SK-N-SH (cell line): ENCODE data around the gene HSPA9. TPM values are rescaled to one million over a fixed set of nuclear protein-coding genes. Genes with fewer than 3 reads are reported as not detected.
"Not testable (repeated sequence)": the region's sequence is repeated elsewhere in the genome, so short reads cannot be mapped to it uniquely, and the experiment has no call there.

Experiments used
- CTCF ChIA-PET: fragments of 300-600, 350-600 bp; formaldehyde crosslinking; extraction: SDS; loops from one replicate; lab custom pipeline; 2021; lab: Yijun Ruan, JAX
- POLR2A ChIA-PET: fragments of 350-600 bp; sonication (Branson Sonifier 250); formaldehyde crosslinking; extraction: SDS; loops from one replicate; lab custom pipeline; 2020; ENCODE audit warnings: antibody characterized with exemption, inconsistent platforms; lab: Yijun Ruan, JAX
- DNase-seq: peaks from one replicate; pipeline ENCODE4 v3.0.0; 2012
- H2AFZ ChIP-seq: fragments of 200-600 bp; sonication (generic); 2 replicates; pipeline ENCODE4 v1.8.1; 2016; ENCODE audit warnings: antibody characterized with exemption, mild to moderate bottlenecking, low read depth
- H3F3A ChIP-seq: fragments of 200-600 bp; sonication (generic); replicated peaks from 2 replicates; pipeline ENCODE3; 2016; ENCODE audit warnings: antibody characterized with exemption, mild to moderate bottlenecking; ENCODE audit not compliant: insufficient read depth
- H3K27ac ChIP-seq, 2 experiments: fragments of 200-500 bp in 1 of 2; fragments of 200-600 bp in 1 of 2; sonication (Bioruptor generic) in 1 of 2; sonication (generic), shearing (Covaris generic) in 1 of 2; 2 replicates each; pipeline versions ENCODE4 v1.5.1 to v1.6.1; 2014 to 2016; ENCODE audit warnings: low read depth in 2 of 2, inconsistent platforms in 1 of 2, low read length in 1 of 2, mild to moderate bottlenecking in 1 of 2, mixed read lengths in 1 of 2
- H3K27me3 ChIP-seq: fragments of 200-600 bp; sonication (generic), shearing (Covaris generic); 2 replicates; pipeline ENCODE4 v1.6.1; 2016; ENCODE audit warnings: mixed run types; ENCODE audit not compliant: insufficient read depth
- H3K36me3 ChIP-seq, 2 experiments: fragments of 200-500 bp in 1 of 2; fragments of 200-600 bp in 1 of 2; sonication (Bioruptor generic) in 1 of 2; sonication (generic) in 1 of 2; replicated peaks in 1 of 2; 2 replicates each; pipeline versions ENCODE3 to v1.5.1; 2014 to 2016; ENCODE audit warnings: low read length in 1 of 2, mild to moderate bottlenecking in 1 of 2; ENCODE audit not compliant: insufficient read depth in 2 of 2, control insufficient read depth in 1 of 2
- H3K4me1 ChIP-seq, 2 experiments: fragments of 200-500 bp in 1 of 2; fragments of 200-600 bp in 1 of 2; sonication (Bioruptor generic) in 1 of 2; sonication (generic), shearing (Covaris generic) in 1 of 2; 2 replicates each; pipeline versions ENCODE4 v1.5.1 to v1.6.1; 2014 to 2016; ENCODE audit warnings: low read depth in 1 of 2, low read length in 1 of 2, mixed run types in 1 of 2; ENCODE audit not compliant: insufficient read depth in 2 of 2, control insufficient read depth in 1 of 2
- H3K4me2 ChIP-seq: fragments of 200-600 bp; sonication (generic), shearing (Covaris generic); 2 replicates; pipeline ENCODE4 v1.6.1; 2017; ENCODE audit warnings: mixed run types
- H3K4me3 ChIP-seq, 2 experiments: fragments of 200-500 bp in 1 of 2; fragments of 200-600 bp in 1 of 2; sonication (Bioruptor generic) in 1 of 2; sonication (generic), shearing (Covaris generic) in 1 of 2; 2 replicates each; pipeline versions ENCODE4 v1.5.1 to v1.8.1; 2014 to 2016; ENCODE audit warnings: low read depth in 2 of 2, inconsistent platforms in 1 of 2, low read length in 1 of 2, mild to moderate bottlenecking in 1 of 2, mixed read lengths in 1 of 2, moderate library complexity in 1 of 2
- H3K79me2 ChIP-seq: fragments of 200-600 bp; sonication (generic); 2 replicates; pipeline ENCODE4 v1.8.1; 2017; ENCODE audit warnings: mild to moderate bottlenecking; ENCODE audit not compliant: insufficient read depth
- H3K9ac ChIP-seq: fragments of 200-600 bp; sonication (generic); 2 replicates; pipeline ENCODE4 v1.6.1; 2017; ENCODE audit warnings: mixed run types
- H3K9me2 ChIP-seq: fragments of 200-600 bp; sonication (generic); 2 replicates; pipeline ENCODE4 v1.6.1; 2017; ENCODE audit warnings: mixed run types
- H3K9me3 ChIP-seq: fragments of 200-600 bp; sonication (generic); 2 replicates; pipeline ENCODE4 v1.6.1; 2017; ENCODE audit warnings: mixed run types, mild to moderate bottlenecking, moderate library complexity
- H4K20me1 ChIP-seq: fragments of 200-600 bp; sonication (generic); 2 replicates; pipeline ENCODE4 v1.6.1; 2017; ENCODE audit warnings: mild to moderate bottlenecking, mixed run types; ENCODE audit not compliant: insufficient read depth
- ELF1 ChIP-seq: IDR thresholded peaks from 2 replicates; pipeline ENCODE4 v1.4.0; 2012
- JUND ChIP-seq: IDR thresholded peaks from 2 replicates; pipeline ENCODE4 v1.4.0; 2012
- POLR2AphosphoS5 ChIP-seq: IDR thresholded peaks from 2 replicates; pipeline ENCODE4 v1.6.1; 2012; ENCODE audit warnings: low read depth, low read length
- RFX5 ChIP-seq: IDR thresholded peaks from 2 replicates; pipeline ENCODE4 v1.6.1; 2012; ENCODE audit warnings: mild to moderate bottlenecking, improper control_type of control experiment, low read length
- SIN3A ChIP-seq: IDR thresholded peaks from 2 replicates; pipeline ENCODE4 v1.6.1; 2012; ENCODE audit warnings: low read depth, mild to moderate bottlenecking, low read length, moderate library complexity, borderline replicate concordance
- SMC3 ChIP-seq: IDR thresholded peaks from 2 replicates; pipeline ENCODE4 v1.6.1; 2012; ENCODE audit warnings: low read depth, low read length, improper control_type of control experiment
- WGBS: methylation state at CpG from one replicate; pipeline ENCODE4 v1.1.6; 2017; ENCODE audit warnings: low lambda C conversion rate; 5-methylcytosine and 5-hydroxymethylcytosine counted together
- polyA plus RNA-seq, 3 experiments: library from polyadenylated mRNA; depleted of rRNA; stranded (reverse); fragments of >200 nt; gene quantifications; 2 replicates each; pipeline ENCODE4 v1.2.3, GENCODE V29; 2012
- TF ChIP-seq, protein P1 (sequence below): fragments of 200-600 bp; sonication (generic); IDR thresholded peaks from 2 replicates; pipeline ENCODE4 v1.6.1; 2017; ENCODE audit warnings: antibody characterized with exemption, mild to moderate bottlenecking, moderate library complexity

Gene HSPA9
- polyA plus RNA-seq, 1 of the 3 experiments (the other 2 are of a cell fraction), result 153 TPM

DNA sequence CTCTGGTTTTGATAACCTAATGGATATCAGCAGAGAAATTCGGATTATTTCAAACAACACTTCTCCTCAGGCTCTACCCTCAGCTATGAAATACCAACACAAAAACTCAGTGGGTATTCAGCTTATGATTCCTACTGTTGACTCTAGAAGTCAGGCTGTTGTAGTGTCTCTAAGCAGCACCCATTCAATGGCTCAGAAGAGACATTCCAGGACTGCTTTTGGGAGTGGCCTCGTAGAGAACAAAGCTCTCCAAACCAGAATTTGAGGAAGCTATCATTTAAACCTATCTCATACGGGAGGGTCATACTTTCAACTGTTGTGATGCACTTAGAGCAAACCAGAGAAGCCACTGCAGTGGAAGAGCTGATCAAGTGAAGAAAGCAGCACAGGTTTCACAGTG is 66.2 kb downstream of the HSPA9 start:
- H3K36me3 ChIP-seq, result peaks cover 60 to 68% of the 10 kb centered on the region in 2 experiments
- no peaks in the 10 kb centered on the region for H3K9me2 ChIP-seq
- ChIA-PET POLR2A (interaction anchor here (0.7 kb wide), 1 partner anchor 17 kb away, joined by 3 read pairs; no protein-coding TSS in a partner anchor), CTCF (interaction anchor here (1.1 to 4.9 kb wide), 2 partner anchors 44 to 60 kb away, joined by 5 to 19 read pairs; partner anchors contain the start of gene EGR1)
- WGBS, result 90% methylated on average over 3 of the region's 3 CpGs
- H3K9me3 ChIP-seq, result no peaks in the 10 kb centered on the region
- H3K9ac ChIP-seq, result no peak overlapping the region
- H3K79me2 ChIP-seq, result peaks cover 13% of the 10 kb centered on the region
- H4K20me1 ChIP-seq, result no peaks in the 10 kb centered on the region; the same call in 1 of the 2 replicates
- no peak overlapping the region for H3K27ac ChIP-seq
- H3K4me2 ChIP-seq, result no peak overlapping the region
- TF ChIP-seq SIN3A (no peak), JUND (no peak)
- H3K4me1 ChIP-seq, result peaks cover 0 to 6% of the 10 kb centered on the region in 2 experiments; a peak in 1 of 4 replicates
- no peak overlapping the region for H3K4me3 ChIP-seq
- no peaks in the 10 kb centered on the region for H3K27me3 ChIP-seq
- H3F3A ChIP-seq, result peaks cover 37% of the 10 kb centered on the region
- DNase-seq, result no peak
- H2AFZ ChIP-seq, result no peak overlapping the region

DNA sequence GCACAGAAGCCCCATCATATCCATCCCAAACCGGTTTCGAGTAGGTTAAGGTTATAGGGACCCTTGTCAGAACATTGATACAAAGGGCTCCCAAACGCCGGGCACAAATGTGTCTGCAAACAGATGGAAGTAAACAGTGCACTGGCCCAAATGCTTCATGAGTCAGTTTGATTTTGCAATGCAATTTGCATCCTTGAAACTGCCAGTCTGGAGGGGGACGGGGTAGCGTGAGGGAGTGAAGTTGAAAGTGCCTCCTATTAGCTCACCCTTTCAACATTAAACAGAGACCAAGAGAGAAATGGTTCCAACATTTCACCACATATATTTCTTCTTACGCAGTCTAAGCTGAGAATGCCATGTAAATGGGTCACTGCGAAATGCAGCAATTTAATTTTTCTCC is 67.7 kb downstream of the HSPA9 start:
- DNase-seq, H3K9ac ChIP-seq, H2AFZ ChIP-seq, H3K27ac ChIP-seq, H3K4me2 ChIP-seq, H4K20me1 ChIP-seq, H3K27me3 ChIP-seq, POLR2A ChIA-PET, H3K4me3 ChIP-seq, H3K9me3 ChIP-seq, H3K4me1 ChIP-seq, H3K9me2 ChIP-seq: not testable (repeated sequence)
- Histone ChIP-seq H3K79me2 (peaks cover 12% of the 10 kb centered on the region), H3K36me3 (peaks cover 46 to 54% of the 10 kb centered on the region in 2 experiments), H3F3A (peaks cover 40% of the 10 kb centered on the region)
- CTCF ChIA-PET, result interaction anchor here (9.4 kb wide), 1 partner anchor 59 kb away, joined by 167 read pairs; no protein-coding TSS in a partner anchor
- WGBS, result 90% methylated on average over 8 of the region's 8 CpGs

DNA sequence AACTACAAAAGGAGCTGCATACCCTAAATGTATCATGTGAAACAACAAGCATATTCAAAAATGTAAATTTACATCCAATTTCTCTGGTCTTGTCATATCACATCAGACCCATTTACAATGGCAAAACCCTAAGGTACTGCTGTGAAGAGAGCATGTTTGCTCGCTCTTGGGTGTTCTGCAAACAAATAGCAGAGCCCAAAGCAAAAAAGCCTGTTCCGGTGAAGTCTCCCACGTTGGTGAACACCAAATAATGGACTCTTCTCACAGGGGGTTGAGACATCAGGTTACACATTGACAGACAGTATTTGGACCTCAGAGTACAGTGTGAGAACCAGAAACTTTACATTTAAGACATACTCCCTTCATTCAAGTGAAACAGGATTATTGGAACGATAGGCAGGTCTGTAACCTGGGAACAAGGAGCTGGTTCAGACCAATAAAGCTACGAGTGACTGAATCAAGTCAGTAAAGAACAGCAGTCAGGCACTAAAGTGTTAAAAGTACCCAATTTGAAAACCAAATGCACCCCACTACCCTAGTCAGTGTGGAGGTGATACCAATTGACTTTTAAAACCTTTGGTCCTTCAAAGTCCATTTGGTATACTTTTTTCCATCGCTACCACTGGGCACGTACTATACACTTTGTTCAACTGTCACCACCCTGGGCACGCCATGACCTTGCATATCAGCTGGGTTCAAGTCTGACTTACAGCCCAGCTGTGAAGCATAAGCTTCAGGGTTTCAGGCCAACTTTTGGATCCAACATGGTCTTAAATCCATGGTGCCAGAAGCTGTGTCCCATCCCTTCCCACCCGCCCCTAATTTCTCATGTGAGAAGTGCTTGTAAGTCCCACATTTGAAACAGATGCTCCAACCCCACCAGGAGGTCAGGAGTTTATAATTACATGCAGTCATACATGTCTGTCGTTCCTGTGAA is 68.6 kb downstream of the HSPA9 start:
- Histone ChIP-seq H3K9me2 (no peaks in the 10 kb centered on the region), H3K27me3 (no peaks in the 10 kb centered on the region), H3K27ac (no peak overlapping the region), H4K20me1 (no peaks in the 10 kb centered on the region; the same call in 1 of the 2 replicates), H2AFZ (no peak overlapping the region), H3K36me3 (peaks cover 41 to 48% of the 10 kb centered on the region in 2 experiments), H3K4me3 (no peak overlapping the region), H3K9ac (no peak overlapping the region), H3F3A (peaks cover 39% of the 10 kb centered on the region), H3K4me2 (no peak overlapping the region), H3K79me2 (peaks cover 10% of the 10 kb centered on the region; the same call in 1 of the 2 replicates), H3K9me3 (no peaks in the 10 kb centered on the region), H3K4me1 (peaks cover 0 to 6% of the 10 kb centered on the region in 2 experiments; a peak in 1 of 4 replicates)
- POLR2A ChIA-PET, result no interaction called here
- CTCF ChIA-PET, result interaction anchor here (1.1 to 9.4 kb wide), 2 partner anchors 42 to 58 kb away, joined by 4 to 167 read pairs; partner anchors contain the start of gene EGR1
- TF ChIP-seq POLR2AphosphoS5, result no peak
- TF ChIP-seq SMC3, result no peak
- TF ChIP-seq RFX5, result no peak
- TF ChIP-seq ELF1, result no peak
- TF ChIP-seq, protein P1, sequence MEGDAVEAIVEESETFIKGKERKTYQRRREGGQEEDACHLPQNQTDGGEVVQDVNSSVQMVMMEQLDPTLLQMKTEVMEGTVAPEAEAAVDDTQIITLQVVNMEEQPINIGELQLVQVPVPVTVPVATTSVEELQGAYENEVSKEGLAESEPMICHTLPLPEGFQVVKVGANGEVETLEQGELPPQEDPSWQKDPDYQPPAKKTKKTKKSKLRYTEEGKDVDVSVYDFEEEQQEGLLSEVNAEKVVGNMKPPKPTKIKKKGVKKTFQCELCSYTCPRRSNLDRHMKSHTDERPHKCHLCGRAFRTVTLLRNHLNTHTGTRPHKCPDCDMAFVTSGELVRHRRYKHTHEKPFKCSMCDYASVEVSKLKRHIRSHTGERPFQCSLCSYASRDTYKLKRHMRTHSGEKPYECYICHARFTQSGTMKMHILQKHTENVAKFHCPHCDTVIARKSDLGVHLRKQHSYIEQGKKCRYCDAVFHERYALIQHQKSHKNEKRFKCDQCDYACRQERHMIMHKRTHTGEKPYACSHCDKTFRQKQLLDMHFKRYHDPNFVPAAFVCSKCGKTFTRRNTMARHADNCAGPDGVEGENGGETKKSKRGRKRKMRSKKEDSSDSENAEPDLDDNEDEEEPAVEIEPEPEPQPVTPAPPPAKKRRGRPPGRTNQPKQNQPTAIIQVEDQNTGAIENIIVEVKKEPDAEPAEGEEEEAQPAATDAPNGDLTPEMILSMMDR, result no peak
- DNase-seq, result no peak
- 84% methylated on average over 10 of the region's 10 CpGs for WGBS
